Suppressor macrophage treated with lipopolysaccharide for 1 hour (primary cell): ENCODE data around the gene FXYD2.

ENCODE experiments used
- DNase-seq, 3 donors: peaks; one replicate each; pipeline ENCODE4 v3.0.0-alpha.2; 2020 to 2022

Gene FXYD2

DNA sequence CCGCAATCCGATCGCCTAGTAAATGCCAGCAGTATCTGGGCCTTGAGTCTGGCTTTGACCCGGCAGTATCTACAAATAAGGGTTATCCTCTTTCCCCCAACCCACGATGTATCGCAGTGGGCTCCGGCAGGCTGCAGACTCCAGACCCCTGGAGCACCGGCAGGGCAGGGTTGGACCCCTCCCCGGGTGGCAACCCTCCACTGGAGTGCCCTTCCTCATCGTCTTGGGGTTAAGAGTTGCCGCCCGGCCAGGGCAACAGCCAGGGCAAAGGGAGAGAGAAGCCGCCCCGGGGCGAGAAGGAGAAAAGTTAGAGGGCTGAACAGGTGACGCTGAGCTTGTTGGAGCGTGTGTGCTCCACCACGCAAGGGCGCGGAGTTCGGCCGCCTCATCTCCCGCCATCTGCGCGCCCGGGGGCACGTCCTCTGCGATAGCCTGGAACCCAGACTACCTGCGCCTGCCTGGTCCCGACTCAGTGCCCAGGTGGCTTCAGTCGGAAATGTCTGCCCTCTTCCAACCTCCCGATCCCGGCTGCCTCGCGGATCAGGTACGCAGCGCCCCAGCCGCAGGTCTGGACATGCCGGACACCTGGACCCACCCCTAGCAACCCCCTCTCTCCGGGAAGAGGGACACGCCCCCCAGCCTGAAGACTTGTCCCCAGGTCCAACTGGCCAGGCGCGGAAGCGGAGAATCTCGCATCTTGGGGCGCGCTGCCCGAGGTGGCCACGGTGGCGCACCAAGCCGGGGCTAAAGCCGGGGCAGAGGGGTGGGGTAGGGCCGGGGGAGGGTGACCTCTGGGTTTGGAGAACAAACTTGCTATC is 28.7 kb downstream of the FXYD2 start:
- DNase-seq = no peak

DNA sequence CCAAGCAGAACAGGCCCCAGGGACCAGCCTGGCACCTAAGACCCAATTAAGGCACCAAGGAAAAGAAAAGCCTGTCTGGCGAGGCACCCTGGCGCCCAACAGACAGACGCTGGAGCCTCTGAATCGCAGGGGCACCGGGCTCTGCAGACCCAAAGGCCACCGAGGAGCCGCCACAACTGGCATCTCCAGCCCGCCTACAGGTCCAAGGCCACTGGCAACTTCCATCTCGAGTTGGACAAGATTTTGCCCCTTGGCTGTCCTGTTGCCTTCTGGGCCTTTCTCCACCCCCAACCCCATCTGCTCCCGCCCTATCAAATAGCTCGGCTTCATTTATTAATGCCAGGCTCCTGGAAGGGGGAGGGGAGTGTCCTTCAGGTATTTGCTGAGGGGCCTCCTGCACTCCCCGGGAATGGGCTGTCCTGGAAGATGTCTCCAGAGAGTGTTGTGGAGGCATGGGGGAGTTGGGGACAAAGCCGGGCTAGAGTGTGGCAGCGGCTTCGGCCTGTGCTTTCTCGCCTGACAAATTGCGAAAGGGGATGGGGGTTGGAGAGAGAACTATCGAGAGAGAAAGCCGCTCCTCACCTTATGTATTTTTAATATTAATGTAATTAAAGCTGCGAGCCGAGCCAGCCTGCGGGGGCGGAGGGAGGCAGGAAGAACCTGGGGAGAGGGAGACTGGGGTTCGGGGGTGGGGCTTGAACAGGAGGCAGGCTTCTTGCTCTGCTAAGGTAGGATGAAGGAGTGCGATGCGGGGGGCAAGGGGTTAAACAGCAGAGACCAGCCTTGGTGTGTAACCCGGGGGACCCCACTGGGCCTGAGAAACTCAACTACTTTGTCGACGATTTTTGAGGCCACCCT is 29.5 kb downstream of the FXYD2 start:
- DNase-seq = no peak

DNA sequence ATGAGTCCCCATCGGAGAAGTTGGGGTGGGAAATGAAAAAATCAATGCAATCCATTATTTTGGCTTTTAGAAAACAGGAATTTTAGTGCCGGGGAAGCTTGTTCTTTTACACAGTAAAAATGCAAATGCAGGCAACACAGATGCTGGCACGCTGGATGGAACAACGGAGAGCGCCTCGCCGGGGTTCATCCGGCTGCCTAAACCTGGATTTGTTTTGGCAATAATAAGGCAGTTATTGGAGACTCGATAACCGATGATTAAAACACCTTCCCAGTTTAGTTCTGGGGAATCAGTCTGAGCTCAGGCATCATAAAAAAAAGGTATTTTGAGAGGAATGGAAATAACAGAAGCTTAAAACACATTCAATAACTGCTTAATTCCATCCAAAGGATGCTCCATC is 30.4 kb downstream of the FXYD2 start:
- no peak for DNase-seq

DNA sequence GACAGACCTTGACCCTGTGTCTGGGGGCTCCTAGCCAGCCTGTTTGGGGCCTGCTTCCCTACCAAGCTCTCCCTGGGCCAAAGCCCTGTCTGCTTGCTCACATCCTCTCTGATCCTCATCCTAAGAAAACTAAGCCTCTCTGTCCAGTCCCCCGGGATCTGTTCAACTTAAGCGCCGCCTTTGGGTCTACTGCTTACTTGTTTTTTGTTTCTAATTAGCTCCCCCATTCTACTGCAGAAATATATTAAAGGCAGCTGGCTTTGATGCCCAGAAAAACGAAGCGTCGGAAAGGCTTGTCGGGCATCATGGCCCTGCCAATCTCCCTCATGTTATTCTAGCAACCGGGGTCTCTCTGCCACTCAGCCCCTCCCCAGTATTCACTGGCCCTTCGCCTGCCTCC is 31.0 kb downstream of the FXYD2 start:
- no peak for DNase-seq

DNA sequence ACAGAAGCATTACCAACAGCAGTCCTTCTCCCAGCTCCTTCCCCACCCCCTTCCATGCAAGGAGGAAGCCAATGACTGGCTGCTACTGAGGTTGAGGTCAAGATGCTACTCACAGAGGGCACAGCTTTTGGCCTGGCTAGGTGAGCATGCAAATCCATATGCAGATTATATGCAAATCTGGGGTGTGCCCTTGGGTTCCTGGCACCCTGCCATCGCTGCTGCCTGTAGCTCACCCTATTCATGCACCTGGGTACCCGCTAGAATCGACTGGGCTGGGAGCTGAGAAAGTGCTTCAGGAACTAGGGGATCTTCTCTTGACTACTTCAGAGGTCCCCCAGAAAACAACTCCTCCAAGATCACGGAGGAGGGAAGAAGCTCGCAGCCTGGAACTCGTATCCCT is 31.6 kb downstream of the FXYD2 start:
- DNase-seq = no peak

DNA sequence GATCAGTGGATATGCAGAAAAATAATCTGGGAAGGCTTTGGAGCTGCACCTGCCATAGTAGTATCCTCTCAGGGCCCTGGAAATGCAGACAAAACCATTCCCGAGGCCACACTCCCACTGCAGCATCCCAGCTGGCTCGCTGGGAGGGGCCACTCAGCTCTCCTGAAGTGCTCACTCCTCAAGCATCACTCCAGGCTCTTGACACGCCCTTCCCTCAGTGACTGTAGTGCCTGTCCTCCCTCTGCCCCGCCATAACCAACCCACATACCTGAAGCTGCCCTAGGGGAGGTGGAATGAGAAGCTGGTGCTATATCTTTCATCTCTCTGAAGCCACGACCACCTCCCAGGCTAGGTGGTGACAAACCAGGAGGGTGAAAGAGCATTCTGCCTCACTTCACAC is 32.3 kb downstream of the FXYD2 start:
- no peak for DNase-seq

DNA sequence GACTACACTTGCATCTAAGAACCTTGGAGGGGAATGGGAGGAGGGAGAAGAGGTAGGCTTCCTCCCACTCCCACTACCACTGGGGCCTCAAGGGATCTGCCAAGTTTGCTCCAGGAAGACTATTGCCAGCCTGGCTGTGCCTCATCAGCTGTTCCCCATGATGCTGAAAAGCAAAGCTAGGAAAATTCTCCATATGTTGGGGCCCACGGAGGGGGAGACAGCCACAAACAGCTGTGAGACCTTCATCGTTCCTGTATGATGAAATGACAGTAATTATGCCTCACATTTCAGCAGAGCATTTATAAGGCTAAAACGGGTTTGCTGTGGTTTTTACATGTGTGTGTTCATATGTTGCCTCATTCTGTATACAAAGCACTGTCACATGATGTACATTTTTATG is 34.3 kb downstream of the FXYD2 start:
- DNase-seq = no peak

DNA sequence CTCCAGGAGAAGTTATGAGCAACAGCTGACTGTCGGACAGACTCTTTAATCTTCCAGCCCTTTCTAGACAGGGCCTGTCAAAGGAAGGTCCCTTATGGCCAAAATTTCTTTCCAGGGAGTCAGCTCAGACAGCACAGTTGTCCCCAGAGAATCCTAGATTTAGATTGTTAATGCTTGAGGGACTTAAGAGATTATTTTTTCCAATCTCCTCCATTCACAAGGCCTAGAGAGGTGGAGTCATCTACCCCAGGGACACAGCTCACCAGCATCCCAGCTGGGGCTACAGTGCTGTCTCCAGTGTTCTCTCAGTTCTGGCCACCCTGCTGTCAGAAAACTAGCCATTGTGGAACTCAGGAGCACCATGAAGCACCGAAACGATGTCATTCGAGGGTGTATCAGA is 35.3 kb downstream of the FXYD2 start:
- DNase-seq = no peak

DNA sequence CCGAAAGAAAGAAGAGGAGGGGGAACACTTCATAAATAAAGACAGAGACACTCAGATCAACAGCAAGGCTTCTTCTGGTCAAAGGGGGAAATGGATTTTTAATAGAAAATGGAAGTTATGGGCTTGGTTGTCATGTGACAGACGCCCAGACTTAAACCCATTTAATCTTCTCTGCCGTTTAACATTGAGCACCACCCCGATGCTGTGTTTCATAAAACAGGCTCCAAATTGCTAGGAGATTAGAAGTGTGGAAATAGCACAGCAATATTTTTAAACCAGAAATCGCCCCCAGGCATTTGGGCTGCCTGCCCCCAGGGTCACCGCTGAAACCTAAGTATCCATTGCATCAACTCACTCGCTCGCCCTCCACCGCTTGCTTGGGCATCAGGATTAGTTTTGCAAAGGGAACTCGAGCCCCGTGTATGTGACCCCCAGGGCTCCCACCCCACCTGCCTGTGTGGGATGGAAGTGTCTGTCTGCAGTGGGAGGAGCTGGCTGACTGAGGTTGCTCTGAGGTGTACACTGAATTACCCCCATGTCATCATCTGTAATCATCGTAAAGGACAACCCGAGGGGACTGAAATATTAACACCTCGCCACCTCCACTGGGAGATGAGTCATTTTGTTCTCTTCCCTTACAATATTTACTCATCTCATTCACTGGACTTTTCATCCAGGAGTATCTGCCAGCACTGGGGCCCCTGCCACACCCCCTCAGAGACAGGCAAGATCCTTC is 38.2 kb downstream of the FXYD2 start:
- no peak for DNase-seq

DNA sequence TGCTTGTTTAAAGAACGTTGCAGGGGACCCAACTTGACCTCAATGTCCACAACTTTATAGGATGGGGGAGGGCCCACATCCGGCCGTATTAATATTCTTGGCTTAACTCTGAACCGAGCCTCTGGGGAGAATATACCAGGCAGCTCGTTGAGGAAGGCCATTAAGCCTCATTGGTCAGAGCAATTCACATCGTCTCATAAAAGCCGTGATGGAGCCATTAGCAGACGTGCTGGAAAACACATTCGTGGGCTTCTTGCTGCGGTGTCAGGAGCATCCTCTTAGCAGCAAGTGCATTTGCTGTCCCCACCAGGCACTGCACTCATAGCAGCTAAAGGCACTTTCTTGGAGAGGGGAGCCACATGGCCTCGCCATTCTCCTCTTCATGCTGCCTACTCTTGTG is 42.4 kb downstream of the FXYD2 start:
- no peak for DNase-seq

DNA sequence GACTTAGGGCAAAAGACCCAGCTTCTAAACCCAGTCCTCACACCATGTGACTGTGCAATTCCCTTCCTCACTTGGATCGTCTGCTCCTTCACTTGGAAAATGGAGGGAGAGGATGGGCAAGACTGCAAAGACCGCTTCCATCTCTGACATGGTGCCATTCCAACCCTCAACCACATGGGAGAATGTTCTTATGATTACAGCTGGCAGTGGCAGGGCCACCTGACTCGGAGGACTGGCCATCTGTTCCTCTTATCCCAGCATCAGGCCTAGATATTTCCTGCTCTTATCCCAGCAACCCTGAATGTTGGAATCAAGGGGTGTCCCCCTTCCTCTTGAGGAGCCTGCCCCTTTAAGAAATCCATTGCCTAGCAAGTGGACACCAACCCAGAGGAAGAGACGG is 42.9 kb downstream of the FXYD2 start:
- DNase-seq = no peak

DNA sequence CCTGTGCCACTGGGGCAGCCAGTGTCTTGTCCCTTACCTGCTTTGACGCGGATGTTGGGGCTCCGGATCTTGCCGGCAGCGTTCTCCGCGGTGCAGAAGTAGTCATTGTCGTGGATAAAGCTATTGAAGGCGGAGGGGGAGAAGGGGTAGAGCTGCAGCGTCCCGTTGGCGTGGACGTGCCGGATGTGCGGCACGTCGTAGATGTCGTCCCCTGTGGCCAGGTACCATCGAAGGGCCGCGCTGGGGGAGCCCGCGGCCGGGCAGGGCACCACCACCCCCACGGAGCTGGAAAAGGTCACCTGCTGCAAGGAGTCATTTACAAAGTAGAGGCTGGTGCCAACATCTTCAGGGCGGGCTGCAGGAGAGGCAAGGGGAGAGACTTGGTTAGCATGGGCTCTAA is 44.1 kb downstream of the FXYD2 start:
- DNase-seq = no peak

DNA sequence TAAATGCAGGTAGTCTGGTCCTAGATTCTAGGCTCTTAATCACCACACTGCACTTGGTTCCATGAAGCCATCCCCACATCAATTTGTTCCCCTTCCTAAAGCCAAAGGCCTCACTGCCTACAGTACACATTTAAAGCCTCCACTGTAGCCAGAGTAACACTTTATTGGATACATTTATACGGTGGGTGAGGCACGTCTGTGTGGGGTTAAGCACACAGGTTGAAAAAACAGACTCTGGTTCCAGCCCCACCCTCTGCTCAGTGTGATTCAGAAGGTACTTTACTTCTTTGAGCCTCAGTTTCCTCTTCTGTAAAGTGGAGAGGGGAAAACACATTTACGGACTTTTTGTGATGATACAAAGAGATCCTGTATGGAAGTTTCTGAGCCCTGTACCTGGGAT is 50.0 kb downstream of the FXYD2 start:
- no peak for DNase-seq

DNA sequence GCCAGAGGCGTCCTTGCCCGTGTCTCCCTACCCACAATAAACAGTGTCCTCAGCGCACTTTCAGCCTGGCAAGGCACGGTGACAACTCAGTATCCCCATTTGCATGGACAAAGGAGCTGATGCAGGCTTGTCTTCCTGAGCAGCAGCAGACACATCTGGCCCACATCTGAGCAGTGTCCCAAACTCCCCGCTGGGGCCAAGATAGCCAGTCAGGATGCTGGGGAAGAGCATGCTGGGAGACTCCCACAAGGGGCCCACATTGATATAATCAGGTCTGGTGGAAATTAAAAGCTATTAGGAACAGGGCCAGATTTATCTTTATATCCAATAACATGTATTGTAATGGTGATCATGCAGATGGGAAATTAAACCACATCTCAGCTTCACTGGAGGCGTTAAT is 52.2 kb downstream of the FXYD2 start:
- DNase-seq = no peak

DNA sequence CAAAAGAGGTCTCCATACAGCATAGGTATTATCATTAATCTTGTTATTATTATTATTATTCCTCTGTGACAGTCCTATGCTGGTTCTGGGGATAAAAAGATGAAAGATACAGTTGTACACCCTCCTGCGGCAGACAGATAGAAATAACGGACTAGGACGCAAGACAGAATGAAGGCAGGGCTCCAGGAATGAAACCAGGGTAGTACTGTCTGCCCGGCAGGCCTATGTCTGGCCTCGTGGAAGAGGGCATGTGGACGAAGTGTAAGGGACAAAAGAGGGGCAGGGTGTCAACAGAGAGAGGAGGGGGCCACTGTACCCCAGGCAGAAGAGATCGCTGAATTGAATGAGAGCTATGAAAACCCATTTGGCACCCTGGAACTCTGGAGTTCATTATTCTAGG is 52.7 kb downstream of the FXYD2 start:
- DNase-seq = no peak

DNA sequence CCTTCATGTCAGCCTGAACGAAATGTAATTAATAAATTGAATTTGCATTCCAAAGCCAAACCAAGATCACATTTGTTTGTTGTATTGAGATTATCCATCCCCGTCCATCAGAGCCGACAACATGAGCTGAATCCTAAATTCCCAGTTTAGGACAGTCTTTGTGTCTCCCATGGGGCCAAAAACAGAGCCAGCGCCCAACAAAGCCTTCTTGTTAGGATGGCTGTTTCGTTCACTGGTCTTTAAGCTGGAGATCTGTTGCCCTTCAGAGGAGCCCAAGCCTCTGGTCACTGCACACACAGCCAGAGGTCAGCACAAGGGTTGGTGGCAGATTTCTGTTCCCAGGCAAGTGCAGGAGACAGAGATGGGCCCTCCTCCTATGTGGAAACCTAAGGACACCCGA is 53.3 kb downstream of the FXYD2 start:
- DNase-seq = no peak

DNA sequence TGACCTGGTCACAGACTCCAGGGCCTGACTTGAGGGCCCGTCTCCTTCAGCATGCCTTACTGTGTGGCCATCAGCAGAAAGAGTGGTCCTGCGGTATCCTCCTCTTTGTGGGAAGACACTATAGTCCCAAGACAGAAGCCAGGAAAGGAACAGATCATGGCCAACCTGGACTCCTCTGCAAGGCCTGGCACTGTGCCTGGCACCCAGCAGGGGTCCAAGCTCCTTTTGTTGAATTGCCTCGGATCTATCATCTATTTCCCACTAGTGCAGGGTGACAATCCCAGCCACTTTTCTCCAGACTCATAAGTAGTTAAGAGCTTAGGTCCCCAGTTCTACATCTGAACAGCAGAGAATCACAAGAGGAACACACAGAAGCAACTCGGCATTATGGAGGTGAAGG is 54.5 kb downstream of the FXYD2 start:
- DNase-seq = no peak
